NCI-H2081 (cell line): ENCODE results near the gene FBXL2.
"Not testable (repeated sequence)": the region's sequence is repeated elsewhere in the genome, so short reads cannot be mapped to it uniquely, and the experiment has no call there.

Experiments used
- DNase-seq, 2 experiments: peaks; one replicate each; lab custom pipeline; 2025; lab: John Stamatoyannopoulos, UW

The FBXL2 gene

DNA sequence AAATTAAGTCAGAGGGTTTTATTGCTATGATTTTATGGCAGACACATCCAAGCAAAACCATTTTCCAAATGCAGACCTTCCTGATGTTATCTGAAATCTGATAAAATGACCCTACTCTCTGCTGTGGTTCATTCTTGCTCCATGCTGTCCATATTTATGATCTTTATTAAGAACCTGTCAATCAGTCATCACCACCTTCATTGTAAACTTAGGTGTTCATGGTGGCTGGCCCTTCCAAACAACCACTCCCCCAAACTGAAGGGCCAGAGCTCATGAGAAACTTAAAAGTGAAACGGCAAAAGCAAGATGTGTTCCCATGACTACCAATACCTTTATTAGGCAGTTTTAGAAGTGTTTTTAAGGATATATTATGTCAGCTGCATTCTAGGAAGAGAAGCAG lies 109.4 kb downstream of the FBXL2 start:
- no peak for DNase-seq

DNA sequence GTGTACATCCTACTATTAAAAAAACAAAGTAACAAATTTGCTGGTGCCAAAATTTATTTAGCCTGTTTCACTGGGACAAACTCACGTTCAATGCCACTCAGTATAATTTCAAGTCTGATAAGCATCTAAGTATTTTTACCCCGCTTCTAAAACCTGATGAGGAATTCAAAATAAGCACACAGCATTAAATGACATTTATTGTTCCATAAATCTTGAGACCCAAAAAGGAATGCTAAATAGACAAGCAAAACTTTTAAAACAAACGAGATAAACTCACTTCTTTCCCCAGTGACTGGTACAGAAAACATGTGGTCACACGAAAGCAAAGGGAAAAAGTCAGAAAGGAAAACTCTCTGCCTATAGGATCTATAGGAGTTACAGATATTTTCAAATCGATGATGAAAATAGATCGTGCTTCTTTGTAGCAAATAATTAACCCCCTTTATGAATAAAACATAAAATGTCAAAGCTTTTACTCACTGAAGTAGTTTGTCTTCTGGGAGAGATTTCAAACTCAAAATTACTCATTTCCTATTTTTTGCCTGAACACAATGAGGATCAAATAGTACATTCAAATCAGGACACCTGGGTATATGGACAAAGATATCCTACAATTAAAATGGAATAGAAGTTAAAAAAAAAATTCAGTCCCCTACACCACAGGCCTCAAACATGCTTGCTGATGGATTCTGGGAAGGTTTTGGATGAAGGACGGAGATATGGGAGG lies 111.3 kb downstream of the FBXL2 start:
- DNase-seq, result no peak

DNA sequence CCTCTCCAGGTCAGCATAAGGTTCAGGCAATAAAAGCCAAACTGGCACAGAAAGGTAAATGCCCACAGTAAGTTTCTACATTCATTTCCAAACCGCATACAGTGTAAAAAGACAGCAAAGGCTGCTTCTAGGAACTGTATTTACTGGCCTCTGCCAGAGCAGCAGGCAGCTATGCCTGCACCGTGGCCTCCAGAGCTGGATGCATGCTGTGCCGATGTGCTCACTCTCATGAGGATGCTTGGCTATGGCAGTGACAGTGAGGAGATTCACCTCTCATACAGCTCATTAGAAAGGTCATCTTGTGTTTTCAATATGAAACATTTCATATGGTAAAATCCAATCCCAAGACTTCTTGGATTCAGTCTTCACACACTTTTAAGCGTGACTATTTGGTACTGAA lies 112.7 kb downstream of the FBXL2 start:
- DNase-seq, result no peak

DNA sequence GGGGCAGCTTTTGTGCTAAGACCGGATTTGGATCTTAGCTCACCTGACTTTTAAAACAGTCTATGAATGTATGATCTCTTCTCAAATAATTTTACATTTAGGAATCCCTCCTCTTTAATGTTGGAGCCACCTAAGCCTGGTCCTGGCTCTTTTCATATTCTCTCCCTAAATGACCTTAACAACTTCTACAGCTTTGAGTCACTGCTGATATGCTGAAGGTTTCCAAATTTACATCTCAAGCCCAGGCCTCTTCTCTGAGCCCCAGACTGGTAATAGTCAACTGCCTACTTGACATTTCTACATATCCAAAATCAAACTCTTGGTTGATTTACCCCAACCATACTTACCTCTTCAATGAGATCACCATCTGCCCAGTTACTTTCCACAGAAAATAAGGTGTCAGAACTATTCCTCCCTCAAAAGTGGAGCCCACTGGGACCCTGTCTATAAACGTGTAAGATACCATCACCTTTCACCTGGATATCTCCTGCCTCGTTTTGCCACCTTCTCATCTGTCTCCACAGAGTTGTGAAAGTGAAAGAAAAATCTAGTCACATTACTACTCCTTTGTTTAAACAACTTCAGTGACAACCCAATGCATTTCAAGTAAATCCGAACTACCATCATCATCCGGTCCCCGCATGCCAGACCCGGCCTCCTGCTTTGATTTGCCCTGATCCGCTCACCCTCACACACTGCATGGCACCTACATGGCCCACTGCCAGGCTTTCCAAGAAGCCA lies 114.2 kb downstream of the FBXL2 start:
- no peak for DNase-seq

DNA sequence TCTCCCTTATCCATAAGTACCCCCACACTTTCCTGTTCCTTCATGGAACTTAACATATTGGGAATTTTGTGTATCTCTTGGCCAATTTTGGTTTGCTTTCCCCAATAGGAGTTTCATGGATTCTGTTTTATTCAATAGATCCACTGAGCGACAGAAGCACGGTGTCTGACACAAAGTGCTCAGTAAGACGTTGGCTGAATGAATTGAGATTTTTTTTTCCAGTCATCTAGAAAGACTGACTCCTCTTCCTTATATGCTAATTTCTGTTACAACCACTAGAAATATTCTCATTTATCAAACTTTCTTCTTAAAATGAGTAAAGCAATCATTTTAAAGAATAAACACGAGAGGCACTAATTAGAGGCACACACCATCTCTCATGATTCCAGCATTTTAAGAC lies 114.9 kb downstream of the FBXL2 start:
- no peak for DNase-seq

DNA sequence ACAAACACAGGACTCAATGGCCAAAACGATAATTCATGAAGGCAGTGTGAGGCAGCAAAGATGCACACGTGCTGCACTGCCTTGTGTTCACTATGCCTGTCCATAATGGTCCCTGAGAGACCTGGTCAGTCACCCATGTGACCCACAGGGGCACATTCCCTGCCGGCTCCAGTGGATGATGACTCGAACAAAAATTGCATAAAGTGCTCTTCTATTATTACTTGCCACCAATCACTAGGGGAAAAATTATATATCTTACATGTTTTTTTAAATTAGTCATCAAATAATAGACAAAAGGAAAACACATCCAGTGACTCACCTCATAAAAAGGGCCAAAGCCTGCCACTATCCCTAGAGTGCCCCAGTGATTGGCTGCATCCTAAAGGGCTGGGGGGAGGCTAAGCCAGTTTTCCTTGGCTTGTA lies 115.5 kb downstream of the FBXL2 start:
- DNase-seq, result no peak

DNA sequence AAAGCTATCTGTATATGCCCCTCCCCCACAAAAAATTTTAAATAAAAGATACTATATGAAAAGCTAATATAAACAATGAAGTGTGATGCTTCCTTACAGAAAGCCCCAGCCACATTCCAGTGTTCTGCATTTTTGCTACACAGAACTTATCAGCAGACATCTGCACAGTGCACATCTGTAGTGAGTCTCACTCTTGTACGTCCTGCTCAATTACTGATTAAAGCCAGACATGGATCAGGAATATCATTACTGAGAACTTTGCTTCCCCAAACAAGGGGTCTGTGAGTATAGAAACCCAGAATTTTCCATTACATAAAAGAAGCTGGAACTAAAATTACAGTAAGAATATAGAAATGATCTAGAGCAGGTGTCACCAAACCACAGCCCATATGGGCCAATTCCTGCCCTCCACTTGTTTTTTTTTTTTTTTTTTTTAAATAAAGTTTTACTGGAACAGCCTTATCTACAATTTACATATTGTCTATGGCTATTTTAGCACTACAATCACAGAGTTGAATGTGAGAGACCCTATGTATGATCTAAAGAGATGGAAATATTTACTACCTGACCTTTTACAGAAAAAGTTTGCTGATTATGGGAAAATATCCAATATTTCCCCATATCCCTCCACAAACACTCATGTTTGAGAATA lies 117.3 kb downstream of the FBXL2 start:
- DNase-seq, result no peak

DNA sequence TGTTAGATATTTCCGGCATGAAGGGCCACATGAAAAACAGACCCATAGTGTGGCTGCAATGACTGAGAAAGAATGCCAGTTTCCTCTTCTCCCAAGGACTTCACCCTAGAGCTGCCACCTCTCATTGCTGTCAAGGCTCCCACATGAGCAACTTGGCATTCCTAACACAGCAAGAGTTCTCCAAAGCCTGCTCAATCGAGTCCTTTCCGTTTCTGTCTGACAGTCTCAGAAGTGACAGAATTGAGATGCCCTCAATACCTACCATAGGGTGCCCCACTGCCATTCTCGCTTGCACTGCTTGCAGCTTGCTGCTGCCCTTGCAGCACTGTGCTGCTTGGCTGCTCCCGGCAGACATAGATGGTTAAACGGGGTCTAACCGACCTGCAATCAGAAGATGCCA lies 118.7 kb downstream of the FBXL2 start:
- no peak for DNase-seq

DNA sequence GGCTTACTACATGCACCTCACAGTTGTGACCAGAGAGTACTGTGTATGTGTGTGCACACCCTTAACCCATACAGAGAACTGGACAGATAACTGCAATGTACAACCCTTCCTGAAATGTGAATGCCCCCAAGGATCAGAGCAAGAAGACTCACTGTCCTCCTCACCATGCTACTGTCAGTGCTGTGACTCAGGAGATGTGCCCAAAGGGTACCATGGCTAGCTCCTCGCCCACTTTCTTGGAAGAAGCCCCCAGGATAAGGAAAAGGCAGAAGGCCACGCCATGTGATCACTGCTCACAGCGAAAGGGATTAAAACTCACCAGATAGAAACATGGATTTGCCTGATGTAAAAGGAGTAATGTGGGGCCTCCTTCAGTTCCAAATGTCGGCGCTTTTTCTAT lies 121.2 kb downstream of the FBXL2 start:
- no peak for DNase-seq

DNA sequence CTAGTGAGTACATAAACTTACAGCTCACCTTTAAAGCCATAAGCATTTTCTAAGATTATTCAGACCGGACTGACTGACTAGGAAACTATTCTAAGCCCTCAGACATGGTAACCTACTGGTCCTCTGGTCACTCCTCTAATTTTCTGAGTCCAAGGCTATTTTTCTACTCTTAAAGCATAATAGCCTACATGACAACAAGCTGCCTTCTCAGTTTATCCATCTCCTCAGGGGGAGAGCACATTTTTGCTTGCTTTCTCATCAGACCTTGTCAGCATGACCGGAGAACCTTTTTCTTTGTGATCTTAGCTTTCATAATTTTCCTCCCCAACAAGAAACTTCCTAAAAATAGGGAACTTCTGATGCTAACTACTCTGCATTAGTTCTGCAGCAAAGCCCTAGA lies 124.5 kb downstream of the FBXL2 start:
- DNase-seq, result no peak

DNA sequence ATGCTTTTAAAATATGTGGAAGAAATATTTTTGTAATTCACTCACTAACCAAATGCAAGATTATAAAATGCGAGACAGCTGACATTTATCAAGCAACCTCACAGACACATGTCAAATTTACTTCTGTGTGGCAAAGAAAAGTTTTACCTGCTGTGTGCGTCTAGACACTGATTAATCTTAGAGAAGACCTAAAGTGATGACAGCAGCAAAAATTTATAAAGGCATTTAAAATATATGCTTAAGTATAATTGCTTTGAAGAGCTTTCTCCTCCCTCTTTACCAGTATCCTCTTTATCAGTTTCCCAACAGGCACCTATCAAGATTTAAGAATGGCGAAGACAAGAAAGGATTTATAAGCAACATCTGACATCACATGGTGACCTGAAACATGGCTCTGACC lies 125.7 kb downstream of the FBXL2 start:
- DNase-seq, result no peak

DNA sequence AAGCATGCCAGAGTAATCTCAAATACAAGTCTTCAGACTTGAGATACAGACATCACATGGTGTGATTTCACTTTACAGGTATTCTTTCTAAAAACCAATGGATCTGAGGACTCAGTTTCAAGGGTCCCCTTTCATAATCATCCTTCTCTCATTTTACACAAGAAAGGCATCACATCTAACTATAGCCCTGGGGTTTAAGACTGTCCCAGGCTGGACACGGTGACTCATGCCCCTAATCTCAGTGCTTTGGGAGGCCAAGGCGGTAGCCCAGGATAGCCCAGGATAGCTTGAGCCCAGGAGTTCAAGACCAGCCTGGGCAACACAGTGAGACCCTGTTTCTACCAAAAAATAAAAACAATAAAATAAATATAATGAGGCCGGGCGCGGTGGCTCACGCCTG lies 126.5 kb downstream of the FBXL2 start:
- no peak for DNase-seq

DNA sequence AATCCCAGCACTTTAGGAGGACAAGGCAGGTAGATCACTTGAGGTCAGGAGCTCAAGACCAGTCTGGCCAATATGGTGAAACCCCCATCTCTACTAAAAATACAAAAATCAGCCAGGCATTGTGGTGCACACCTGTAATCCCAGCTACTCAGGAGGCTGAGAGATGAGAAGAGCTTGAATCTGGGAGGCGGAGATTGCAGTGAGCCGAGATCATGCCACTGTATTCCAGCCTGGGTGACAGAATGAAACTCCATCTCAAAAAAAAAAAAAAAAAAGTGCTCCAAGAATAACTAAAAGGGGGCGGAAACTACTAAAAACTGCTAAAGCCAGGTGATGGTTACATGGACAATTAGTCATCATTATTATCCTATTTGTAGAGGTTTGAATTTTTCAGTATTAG lies 133.6 kb downstream of the FBXL2 start:
- DNase-seq, result not testable (repeated sequence)

DNA sequence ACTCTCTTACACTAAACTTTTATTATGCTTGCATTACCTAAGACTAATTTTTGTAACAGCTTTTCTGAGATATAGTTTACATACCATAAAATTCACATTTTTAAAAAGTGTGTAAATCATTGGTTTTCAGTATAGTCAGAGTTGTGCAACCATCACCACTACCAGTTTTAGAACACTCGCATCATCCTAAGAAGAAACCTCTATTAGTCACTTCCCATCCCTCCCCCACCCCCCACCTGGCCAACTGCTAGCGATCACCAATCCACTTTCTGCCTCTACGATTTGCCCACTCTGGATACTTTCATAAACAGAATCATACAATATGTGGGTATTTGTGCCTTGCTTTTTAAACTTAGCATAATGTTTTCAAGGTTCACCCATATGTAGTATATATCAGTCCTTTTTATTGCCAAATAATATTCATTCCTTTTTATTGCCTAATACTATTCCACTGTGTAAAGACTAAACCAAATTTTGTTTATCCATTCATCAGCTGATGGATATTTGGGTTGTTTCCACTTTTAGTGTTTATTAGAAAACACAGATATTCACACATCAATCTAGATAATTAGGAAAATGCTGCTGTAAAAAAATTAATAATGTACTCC lies 139.9 kb downstream of the FBXL2 start:
- DNase-seq, result no peak

DNA sequence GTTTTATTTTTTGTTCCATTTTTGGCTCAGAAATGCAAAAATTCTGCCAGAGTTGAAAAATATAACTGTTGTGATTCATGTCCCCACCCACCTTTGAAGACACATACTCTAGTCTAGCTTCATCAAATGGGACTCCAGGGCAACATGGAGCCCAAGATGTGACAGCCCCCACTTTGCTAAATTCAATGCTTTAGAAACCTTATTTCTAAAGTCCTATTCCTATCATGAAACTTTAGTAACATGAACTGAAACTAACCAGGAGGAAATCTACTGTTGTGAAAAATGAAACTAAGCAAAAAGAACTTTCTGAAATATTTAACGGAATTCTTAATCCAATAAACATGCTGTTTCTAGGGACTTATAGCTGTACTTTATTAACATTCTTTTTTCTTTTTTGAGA lies 142.7 kb downstream of the FBXL2 start:
- DNase-seq, result no peak

DNA sequence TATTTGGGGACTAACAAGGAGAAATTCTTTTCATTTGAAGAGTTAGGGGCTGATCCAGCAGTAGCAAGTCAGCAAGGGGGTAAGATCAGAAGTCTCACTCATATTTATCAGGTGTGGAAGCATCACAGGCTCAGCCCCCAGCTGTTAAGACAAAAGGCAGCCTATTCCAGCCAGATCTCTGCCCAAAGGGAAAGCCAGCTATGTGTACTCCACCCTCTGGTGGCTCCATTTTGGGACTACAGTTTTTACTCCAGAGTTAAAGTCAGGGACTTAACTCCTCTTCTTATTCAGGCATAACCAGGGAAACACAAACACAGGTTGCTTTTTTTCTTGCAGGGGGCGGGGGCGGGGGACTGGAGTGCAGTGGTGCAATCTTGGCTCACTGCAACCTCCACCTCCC lies 143.7 kb downstream of the FBXL2 start:
- no peak for DNase-seq

DNA sequence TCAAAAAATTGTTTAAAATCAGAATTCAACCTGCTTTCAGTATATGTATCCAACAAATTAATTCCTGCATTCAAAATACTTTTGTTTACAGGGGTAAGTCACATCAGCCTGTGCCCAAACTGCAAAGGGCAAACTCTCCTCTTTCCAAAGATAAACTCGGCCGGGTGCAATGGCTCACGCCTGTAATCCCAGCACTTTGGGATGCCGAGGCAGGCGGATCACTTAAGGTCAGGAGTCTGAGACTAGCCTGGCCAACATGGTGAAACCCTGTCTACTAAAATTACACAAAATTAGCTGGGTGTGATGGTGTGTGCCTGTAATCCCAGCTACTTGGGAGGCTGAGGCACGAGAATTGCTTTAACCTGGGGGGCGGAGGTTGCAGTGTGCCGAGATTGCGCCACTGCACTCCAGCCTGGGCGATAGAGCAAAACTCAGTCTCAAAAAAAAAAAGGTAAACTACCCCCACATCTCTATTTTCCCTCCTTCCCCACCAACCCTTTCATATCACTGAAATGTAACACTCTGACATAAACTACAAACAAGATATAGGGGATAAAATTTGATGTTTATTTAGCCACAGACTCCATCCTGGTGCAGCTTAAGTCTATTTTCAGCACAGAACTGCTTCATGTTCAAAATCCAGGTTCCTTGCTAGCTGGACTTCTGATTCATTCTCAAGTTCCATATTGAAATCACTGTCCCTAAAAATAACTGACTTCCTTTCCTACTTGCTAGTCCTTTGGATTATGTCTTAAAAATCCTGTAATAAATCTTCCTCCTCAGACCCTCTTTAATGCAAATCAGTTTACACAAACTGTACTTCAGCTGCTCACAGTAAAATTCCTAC lies 147.6 kb downstream of the FBXL2 start:
- DNase-seq, result no peak

DNA sequence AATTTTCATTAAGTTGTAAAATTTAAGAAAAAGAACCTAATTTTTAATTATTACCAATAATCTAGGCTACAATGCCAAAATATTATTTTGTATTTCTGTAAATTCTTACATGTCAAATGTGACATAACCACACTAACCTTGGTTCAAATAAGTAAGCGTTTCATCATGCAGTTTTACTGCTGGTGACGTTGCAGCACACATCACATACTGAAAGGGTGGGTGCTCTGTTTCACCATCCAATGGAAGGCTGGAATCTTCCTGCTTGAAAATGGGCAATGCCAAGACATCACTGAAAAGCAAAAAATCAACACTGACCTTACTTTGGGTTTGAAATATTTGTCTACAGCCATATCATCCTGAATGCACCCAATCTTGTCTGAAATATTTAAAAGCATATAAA lies 148.2 kb downstream of the FBXL2 start:
- DNase-seq, result peak; percentile 2 to 44

DNA sequence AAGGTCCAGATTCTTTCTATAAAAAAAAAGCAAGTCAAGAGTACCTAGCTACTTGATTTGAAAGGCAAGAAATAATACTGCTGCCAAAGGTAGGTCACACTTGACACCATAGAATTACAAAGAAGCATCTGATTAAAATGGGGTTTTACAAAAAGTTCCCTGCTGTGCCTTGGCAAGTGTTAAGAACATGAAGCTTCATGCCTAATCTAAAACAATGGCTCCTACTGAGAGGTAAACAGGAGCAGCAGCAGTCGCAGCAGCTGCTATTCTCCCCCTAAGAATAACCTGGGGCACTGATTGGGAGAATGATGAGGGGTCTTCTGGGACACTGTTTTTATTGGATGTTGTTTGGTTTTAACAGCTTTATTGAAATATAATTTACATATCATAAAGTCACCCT lies 148.8 kb downstream of the FBXL2 start:
- DNase-seq, result peak; percentile 78 to 95

DNA sequence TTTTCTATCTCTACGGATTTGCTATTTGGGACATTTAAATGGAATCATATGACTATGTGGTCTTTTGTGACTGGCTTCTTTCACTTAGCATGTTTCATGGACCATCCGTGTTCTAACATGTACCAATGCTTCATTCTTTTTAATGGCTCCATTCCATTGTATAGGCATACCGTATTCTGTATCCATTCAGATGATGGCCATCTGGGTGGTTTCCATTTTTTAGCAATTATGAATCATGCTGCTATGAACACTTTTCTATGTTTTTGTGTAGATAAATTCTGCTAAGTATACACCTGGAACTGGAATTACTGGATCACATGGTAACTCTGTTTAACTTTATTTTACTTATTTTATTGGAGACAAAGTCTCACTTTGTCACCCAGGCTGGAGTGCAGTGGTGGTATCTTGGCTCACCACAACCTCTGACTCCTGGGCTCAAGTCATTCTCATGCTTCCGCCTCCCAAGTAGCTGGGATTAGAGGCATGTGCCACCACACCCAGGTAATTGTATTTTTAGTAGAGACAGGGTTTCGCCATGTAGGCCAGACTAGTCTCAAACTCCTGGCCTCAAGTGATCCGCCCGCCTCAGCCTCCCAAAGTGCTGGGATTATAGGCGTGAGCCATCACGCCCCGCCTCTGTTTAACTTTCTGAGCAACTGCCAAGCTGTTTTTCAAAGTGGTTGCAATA lies 149.5 kb downstream of the FBXL2 start:
- DNase-seq, result peak in 1 of 2 experiments; percentile 26

DNA sequence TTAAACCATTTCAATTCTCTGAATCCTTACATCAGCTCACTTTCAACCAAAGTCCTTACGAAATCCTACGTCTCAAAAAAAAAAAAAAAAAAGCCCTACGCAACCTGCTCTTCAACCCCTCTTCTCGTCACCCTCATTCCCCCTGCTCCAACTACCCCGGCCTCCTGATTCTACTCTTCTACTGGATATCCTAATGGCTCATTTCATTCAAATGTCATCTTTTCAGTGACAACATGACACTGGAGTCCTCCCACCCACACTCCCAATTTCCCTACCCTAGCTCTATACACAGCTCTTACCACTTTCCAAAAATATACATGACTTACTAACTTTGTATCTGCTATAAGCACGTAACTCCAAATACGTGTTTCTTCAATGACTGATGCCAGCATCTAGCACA lies 151.5 kb downstream of the FBXL2 start:
- no peak for DNase-seq
